ENCODE measurements around the gene ETHE1. TPM values are rescaled to one million over a fixed set of nuclear protein-coding genes. Genes with fewer than 3 reads are reported as not detected.
A peak's percentile ranks its signal among the peaks of the same experiment; 100 is the strongest.

Gene ETHE1
- 11.3 and 78.2 TPM in 2 replicates for total RNA-seq (ENCODE audit: low replicate concordance)

- TF ChIP-seq CTCF (IDR thresholded peaks at IDR 0.05; ENCODE audit: insufficient read depth, low read length): no peak
- H3K4me3 ChIP-seq (ENCODE audit: low read depth, low read length): peak within 1 kb of the TSS; percentile 91
- DNase-seq (ENCODE audit: low read depth): peak; percentile 48
These were observed at the start of gene ETHE1 for GRCh38 chr19:43526884-43527859. Gene ETHE1 (minus strand): TSS chr19:43527201. CDS start chr19:43527177, 24 bp downstream.

GRCh38 chr19:43575955-43576878 is 49.2 kb upstream of the ETHE1 start:
- peak overlapping the region; percentile 57 for H3K4me3 ChIP-seq (ENCODE audit: low read depth, low read length)
- no peak for TF ChIP-seq CTCF (IDR thresholded peaks at IDR 0.05; ENCODE audit: insufficient read depth, low read length)
- DNase-seq (ENCODE audit: low read depth): no peak

- DNase-seq (ENCODE audit: low read depth): peak; percentile 98
- TF ChIP-seq CTCF (IDR thresholded peaks at IDR 0.05; ENCODE audit: insufficient read depth, low read length): no peak
These were observed 48.4 kb upstream of the ETHE1 start, which contains the start of the genes PINLYP and XRCC1 for GRCh38 chr19:43575156-43575950. Gene PINLYP (plus strand): TSS chr19:43575801. CDS start chr19:43577192, 1,391 bp downstream. Gene XRCC1 (minus strand): TSS chr19:43575527. CDS start chr19:43575458, 69 bp downstream.

GRCh38 chr19:43574424-43575155 is 47.6 kb upstream of the ETHE1 start:
- TF ChIP-seq CTCF (IDR thresholded peaks at IDR 0.05; ENCODE audit: insufficient read depth, low read length): no peak
- H3K4me3 ChIP-seq (ENCODE audit: low read depth, low read length): peak overlapping the region; percentile 71
- DNase-seq (ENCODE audit: low read depth): no peak

More at GRCh38 chr19:43575156-43575950, 48.4 kb upstream of the ETHE1 start, which contains the start of the genes PINLYP and XRCC1:
- H3K4me3 ChIP-seq (ENCODE audit: low read depth, low read length): peak within 1 kb of the TSS; percentile 71

GRCh38 chr19:43572171-43572588 is 45.2 kb upstream of the ETHE1 start:
- no peak for DNase-seq (ENCODE audit: low read depth)
- no peak overlapping the region for H3K4me3 ChIP-seq (ENCODE audit: low read depth, low read length)
- TF ChIP-seq CTCF (IDR thresholded peaks at IDR 0.05; ENCODE audit: insufficient read depth, low read length): no peak
